HFF-Myc (cell line): ENCODE data around the gene NUP93.
"Not testable (repeated sequence)": the region's sequence is repeated elsewhere in the genome, so short reads cannot be mapped to it uniquely, and the experiment has no call there.

Source experiments
- DNase-seq: peaks from one replicate; pipeline ENCODE4 v3.0.0-alpha.2; 2011; ENCODE audit warnings: low read depth; ENCODE audit errors: extremely low read depth
- H3K4me3 ChIP-seq: replicated peaks from 2 replicates; pipeline ENCODE4 v1.5.1; 2011; ENCODE audit warnings: low read depth, mild to moderate bottlenecking, control low read depth, low read length
- TF ChIP-seq, protein P1 (sequence below): IDR thresholded peaks from 2 replicates; pipeline ENCODE4 v1.5.1; 2012; ENCODE audit warnings: mild to moderate bottlenecking, low read depth, low read length, control low read depth; ENCODE audit errors: missing control alignments

Gene NUP93

GRCh38 chr16:56716761-56717160 lies 13.2 kb upstream of the NUP93 start:
- TF ChIP-seq, protein P1, sequence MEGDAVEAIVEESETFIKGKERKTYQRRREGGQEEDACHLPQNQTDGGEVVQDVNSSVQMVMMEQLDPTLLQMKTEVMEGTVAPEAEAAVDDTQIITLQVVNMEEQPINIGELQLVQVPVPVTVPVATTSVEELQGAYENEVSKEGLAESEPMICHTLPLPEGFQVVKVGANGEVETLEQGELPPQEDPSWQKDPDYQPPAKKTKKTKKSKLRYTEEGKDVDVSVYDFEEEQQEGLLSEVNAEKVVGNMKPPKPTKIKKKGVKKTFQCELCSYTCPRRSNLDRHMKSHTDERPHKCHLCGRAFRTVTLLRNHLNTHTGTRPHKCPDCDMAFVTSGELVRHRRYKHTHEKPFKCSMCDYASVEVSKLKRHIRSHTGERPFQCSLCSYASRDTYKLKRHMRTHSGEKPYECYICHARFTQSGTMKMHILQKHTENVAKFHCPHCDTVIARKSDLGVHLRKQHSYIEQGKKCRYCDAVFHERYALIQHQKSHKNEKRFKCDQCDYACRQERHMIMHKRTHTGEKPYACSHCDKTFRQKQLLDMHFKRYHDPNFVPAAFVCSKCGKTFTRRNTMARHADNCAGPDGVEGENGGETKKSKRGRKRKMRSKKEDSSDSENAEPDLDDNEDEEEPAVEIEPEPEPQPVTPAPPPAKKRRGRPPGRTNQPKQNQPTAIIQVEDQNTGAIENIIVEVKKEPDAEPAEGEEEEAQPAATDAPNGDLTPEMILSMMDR: no peak
- DNase-seq: no peak
- no peak overlapping the region for H3K4me3 ChIP-seq

DNA sequence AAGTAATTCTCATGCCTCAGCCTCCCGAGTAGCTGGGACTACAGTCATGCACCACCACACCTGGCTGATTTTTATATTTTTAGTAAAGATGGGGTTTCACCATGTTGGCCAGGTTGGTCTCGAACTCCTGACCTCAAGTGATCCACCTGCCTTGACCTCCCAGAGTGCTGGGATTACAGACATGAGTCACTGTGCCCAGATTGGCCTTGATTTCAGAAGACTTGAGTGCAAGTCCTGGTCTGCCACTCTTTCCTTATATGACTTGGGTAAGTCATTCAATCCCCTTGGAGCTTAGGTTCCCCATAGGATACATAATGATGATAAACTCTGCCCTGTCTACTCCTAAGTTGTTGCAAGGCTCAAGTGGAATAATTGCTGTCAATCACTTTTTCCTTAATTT lies 12.4 kb upstream of the NUP93 start:
- DNase-seq, H3K4me3 ChIP-seq: not testable (repeated sequence)

DNA sequence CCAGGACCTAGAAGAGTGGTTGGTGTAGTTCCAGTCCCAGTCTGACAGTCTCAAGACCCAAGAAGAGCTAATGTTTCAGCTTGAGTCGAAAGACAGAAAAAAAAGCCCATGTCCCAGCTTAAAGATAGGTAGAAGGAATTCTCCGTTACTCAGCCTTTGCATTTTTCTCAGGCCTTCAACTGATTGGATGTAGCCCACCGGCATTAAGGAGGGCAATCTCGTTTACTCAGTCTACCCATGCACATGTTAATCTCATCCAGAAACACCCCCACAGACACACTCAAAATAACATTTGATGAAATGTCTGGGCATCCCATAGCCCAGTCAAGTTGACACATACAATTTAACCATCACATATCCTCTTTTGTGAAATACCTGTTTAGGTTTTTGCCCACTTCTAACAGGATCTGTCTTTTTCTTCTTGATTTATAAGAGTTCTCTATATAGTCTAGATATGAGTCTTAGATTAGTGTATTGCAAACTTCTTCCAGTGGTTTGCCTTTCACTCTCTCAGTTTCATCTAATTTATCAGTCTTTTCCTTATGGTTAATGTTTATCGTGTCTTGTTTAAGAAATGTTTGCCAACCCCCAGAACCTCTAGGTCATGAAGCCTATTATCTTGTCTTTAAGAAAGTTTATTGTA lies 7.6 kb upstream of the NUP93 start:
- TF ChIP-seq, protein P1: no peak
- DNase-seq: no peak
- no peak overlapping the region for H3K4me3 ChIP-seq

GRCh38 chr16:56724191-56724590 lies 5.7 kb upstream of the NUP93 start:
- no peak overlapping the region for H3K4me3 ChIP-seq
- TF ChIP-seq, protein P1: no peak
- DNase-seq: no peak

- H3K4me3 ChIP-seq: no peak overlapping the region
- no peak for DNase-seq
- TF ChIP-seq, protein P1: no peak
Observed at GRCh38 chr16:56726283-56726682, 3.6 kb upstream of the NUP93 start.

- TF ChIP-seq, protein P1: no peak
- H3K4me3 ChIP-seq: no peak overlapping the region
- DNase-seq: no peak
Observed at GRCh38 chr16:56726926-56727325, 3.0 kb upstream of the NUP93 start.

DNA sequence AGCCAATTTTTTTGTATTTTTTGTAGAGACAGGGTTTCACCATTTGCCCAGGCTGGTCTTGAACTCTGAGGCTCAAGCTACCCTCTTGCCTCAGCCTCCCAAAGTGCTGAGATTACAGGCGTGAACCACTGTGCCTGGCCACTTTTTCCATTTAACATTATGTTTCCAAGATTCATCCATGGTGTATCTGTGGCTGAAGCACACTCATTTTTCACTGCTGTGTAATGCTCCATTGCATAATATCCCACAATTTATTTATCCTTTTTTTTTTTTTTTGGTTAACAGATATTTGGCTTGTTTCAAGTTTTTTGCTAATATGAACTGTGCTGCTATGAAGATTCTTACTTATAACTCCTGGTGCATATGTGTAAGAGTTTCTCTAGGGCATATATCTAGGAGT lies 1.9 kb upstream of the NUP93 start:
- DNase-seq: no peak
- no peak overlapping the region for H3K4me3 ChIP-seq
- TF ChIP-seq, protein P1: no peak
